Measurements from ENCODE around the gene LEP. TPM values are rescaled to one million over a fixed set of nuclear protein-coding genes. Genes with fewer than 3 reads are reported as not detected.

The LEP gene
- total RNA-seq, 1 experiment from 2014 or later: not detected

GRCh38 chr7:128263420-128263819, 22.3 kb downstream of the LEP start:
- H3K27ac ChIP-seq (ENCODE audit: insufficient read length, low read depth, low read length): no peak overlapping the region

More at GRCh38 chr7:128263420-128263819, 22.3 kb downstream of the LEP start:
- no peak for DNase-seq
- no peaks in the 10 kb centered on the region for H4K20me1 ChIP-seq (ENCODE audit: control insufficient read depth, insufficient read depth, insufficient read length)
- H2BK12ac ChIP-seq (ENCODE audit: insufficient read length, low read depth, low read length): no peak overlapping the region
- H2AK5ac ChIP-seq (ENCODE audit: insufficient read length, low read length): no peak overlapping the region
- H3K27me3 ChIP-seq (ENCODE audit: insufficient read depth, low read length): no peaks in the 10 kb centered on the region
- no peak overlapping the region for H2BK15ac ChIP-seq (ENCODE audit: low read depth, low read length)
- no peaks in the 10 kb centered on the region for H3K79me1 ChIP-seq (ENCODE audit: insufficient read depth, low read depth, low read length, poor library complexity, severe bottlenecking)
- Mint-ChIP-seq H3K27ac (no peak overlapping the region), H3K36me3 (ENCODE audit: insufficient read depth in 1 of 3, low read depth in 3 of 3) (peaks cover 0 to 4% (median 3%) of the 10 kb centered on the region in 3 experiments; a peak in 2 of 7 replicates), H3K4me1 (peaks cover 60 to 75% of the 10 kb centered on the region in 2 experiments), H3K9me3 (no peaks in the 10 kb centered on the region; a peak in 1 of 5 replicates), H3K4me3 (peak overlapping the region in 1 of 2 experiments; percentile 45; a peak in 1 of 5 replicates), H3K27me3 (ENCODE audit: low read depth) (peaks cover 4% of the 10 kb centered on the region; the same call in 1 of the 2 replicates)
- H3K9me3 ChIP-seq (ENCODE audit: control insufficient read depth, low read depth, low read length): no peaks in the 10 kb centered on the region
- H2BK5ac ChIP-seq (ENCODE audit: insufficient read length, low read length): no peak overlapping the region
- peak overlapping the region; percentile 13 for H3K4me2 ChIP-seq (ENCODE audit: insufficient read depth, insufficient read length, low read length)
- H3K14ac ChIP-seq (ENCODE audit: insufficient read depth, low read length): no peak overlapping the region
- H2BK20ac ChIP-seq (ENCODE audit: low read depth, low read length, poor library complexity, severe bottlenecking): no peak overlapping the region
- H3K79me2 ChIP-seq (ENCODE audit: insufficient read depth, low read length): no peaks in the 10 kb centered on the region
- no peak overlapping the region for H2BK120ac ChIP-seq (ENCODE audit: low read depth, low read length, poor library complexity, severe bottlenecking)
- no peak overlapping the region for H4K91ac ChIP-seq (ENCODE audit: insufficient read length, low read depth, low read length)
- no peak overlapping the region for H3T11ph ChIP-seq (ENCODE audit: low read length)
- WGBS (ENCODE audit: extremely low coverage, insufficient read length, low lambda C conversion rate): no CpG with 5 or more reads among the region's 3 CpGs
- H3K4me1 ChIP-seq (ENCODE audit: insufficient read depth, low read length): peaks cover 6% of the 10 kb centered on the region; the same call in 1 of the 2 replicates
- no peaks in the 10 kb centered on the region for H3K23me2 ChIP-seq (ENCODE audit: insufficient read length, low read depth, low read length, poor library complexity, severe bottlenecking)
- no peak overlapping the region for H4K5ac ChIP-seq (ENCODE audit: insufficient read length, low read depth, low read length)
- H3K18ac ChIP-seq (ENCODE audit: insufficient read length, low read depth, low read length): no peak overlapping the region
- no peak overlapping the region for H3K23ac ChIP-seq (ENCODE audit: insufficient read length, low read depth, low read length)
- no peak overlapping the region for H3K4ac ChIP-seq (ENCODE audit: low read depth, low read length)
- no peak for TF ChIP-seq CTCF (conservative IDR thresholded peaks at IDR 0.05)
- H4K8ac ChIP-seq (replicated peaks; ENCODE audit: insufficient read length, low read depth, low read length): no peak overlapping the region
- H3K9ac ChIP-seq (ENCODE audit: extremely low read depth, insufficient read length, low read length): no peak overlapping the region
- H2AFZ ChIP-seq (ENCODE audit: low read length): no peak overlapping the region
- no peak overlapping the region for H3K56ac ChIP-seq (ENCODE audit: insufficient read length, low read depth, low read length)

Measured in H9 (cell line).